CD4-positive, alpha-beta T cell treated with Interleukin-10 for 1 hour (primary cell): Measurements from ENCODE around the gene ASIC5.
A peak's percentile ranks its signal among the peaks of the same experiment; 100 is the strongest.
"Not testable (repeated sequence)": the region's sequence is repeated elsewhere in the genome, so short reads cannot be mapped to it uniquely, and the experiment has no call there.

Source experiments
- DNase-seq: peaks from one replicate; pipeline ENCODE4 v3.0.0-alpha.2; 2020

Gene ASIC5

DNA sequence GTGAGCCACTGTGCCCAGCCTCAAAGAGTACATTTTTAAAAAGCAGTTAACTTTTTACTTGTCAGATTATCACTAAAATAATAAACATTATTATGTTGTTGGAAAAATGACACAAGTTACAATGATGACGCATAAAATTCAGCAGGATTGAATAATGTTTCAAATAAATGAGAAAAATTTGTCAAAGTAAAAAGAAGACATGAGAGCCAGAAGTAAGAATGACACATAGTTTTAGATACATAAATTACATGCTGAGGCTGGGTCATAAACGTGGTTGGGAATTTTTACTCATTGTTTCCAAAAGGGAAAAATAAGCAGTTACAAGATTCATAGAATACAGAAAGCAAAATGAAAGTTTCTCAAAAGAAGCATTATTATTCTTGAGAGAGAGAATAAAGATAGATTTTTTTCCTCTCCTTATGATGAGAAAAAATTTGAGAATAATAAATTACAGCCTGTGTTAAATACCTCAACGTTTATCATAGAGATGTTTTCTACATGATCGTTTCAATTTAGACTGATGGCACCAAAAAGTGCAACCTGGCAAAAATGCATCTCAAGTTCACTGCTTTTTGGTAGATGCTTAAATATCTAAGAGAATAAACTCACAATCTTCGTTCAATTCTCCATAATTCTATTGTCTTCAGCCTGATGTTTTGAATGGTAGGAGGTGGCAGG, 66.8 kb downstream of the ASIC5 start:
- DNase-seq: no peak

GRCh38 chr4:155797581-155797980, 68.5 kb downstream of the ASIC5 start:
- DNase-seq: not testable (repeated sequence)

DNA sequence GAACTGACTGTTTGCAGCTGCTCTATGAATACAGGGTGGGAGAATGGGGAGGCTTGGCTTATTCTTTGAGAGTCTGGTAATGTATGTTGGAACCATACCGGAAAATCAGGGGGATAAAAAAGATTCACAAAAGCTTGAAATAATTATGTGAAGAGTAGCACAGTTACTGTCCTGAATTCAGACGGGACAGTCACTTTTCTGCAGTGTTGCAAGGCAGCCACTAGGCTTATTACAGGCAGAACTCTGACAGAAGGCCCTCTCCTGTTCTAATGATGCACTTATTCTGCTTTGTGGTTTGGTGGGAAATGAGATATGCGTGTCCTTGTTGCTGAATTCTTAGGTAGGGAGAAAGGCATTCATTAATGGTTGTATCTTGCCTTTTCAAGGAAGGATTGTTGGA, 70.1 kb downstream of the ASIC5 start:
- DNase-seq: no peak

GRCh38 chr4:155794589-155795236, 71.4 kb downstream of the ASIC5 start:
- DNase-seq: no peak

GRCh38 chr4:155789982-155790381, 76.1 kb downstream of the ASIC5 start:
- DNase-seq: no peak

GRCh38 chr4:155789391-155789790, 76.7 kb downstream of the ASIC5 start:
- no peak for DNase-seq

DNA sequence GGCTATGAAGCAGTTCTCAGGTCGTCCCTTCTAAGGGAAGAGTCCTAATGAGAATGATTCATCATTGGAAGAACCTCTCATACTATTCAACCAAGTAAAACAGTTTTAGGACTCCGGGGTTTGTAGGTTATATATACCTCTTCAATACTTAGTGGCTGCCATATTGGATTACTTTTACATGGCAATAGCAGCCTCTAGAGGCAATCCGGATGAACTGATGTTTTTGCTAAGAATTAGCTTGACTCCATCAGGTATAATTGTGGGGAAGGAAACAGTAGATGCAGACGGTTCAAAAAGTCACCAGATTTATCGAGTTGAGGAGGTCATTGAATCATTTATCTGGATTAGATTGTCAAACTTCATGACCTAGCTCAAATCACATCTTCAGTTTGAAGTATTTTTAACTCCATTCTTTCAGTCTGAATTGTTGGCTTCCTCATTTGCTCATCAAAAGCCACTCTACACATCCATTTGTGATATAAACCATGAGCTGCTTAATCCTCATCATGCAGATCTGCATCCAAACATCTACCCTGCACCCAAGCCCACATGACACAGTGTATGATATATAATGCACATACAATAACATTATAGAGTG, 78.9 kb downstream of the ASIC5 start:
- peak; percentile 31 for DNase-seq

GRCh38 chr4:155785828-155786227, 80.2 kb downstream of the ASIC5 start:
- DNase-seq: no peak

- no peak for DNase-seq
Measured at GRCh38 chr4:155784637-155785036, 81.4 kb downstream of the ASIC5 start.

DNA sequence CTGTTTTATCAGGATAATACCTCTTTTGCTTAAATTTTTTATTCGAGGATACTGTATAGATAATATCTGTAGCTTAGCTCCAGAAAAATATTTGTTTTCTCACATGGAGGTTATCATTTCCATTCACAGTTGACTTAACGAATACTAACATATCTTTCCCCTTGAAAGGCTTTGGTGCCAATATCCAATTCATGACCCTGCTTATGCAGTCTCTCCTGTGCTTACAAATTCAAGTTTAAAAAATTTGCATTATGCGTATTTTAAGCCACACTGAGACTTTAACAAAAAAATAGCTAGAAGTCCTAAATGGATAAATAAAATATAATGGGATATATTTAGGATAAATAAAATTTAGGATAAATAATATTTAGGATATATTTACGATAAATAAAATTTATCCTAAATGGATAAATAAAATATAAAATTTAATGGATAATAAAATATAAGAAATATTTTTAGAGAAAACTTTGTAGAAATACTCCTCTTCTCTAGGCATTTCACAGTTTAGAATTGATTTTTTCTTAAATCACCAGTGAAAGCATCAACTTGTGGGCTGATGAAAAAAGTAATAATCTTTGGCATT, 84.7 kb downstream of the ASIC5 start:
- no peak for DNase-seq

DNA sequence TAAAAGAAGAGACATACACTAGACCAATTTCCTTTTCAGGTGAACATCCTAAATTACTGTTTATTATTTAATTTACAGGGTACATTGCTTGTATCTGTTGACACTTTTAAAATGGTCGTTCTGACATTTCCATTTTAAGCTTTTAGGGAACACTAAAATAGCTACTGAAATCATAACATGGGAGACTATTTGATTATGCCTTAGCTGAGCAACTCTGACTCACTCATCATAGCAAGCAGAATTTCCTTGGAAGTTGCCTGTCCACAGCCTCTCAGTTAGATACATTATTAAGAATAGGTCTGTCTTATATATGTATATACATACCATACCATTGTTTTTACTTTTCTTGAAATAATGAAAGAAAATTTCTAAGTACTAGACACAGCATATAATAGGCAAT, 85.3 kb downstream of the ASIC5 start:
- no peak for DNase-seq
